Endodermal cell (in vitro differentiated cells): ENCODE measurements around the gene CGA. TPM values are rescaled to one million over a fixed set of nuclear protein-coding genes. Genes with fewer than 3 reads are reported as not detected.
A peak's percentile ranks its signal among the peaks of the same experiment; 100 is the strongest.

Experiments used
- DNase-seq: peaks from one replicate; pipeline ENCODE4 v3.0.0-alpha.2; 2017
- H3K27ac ChIP-seq: 2 replicates; pipeline ENCODE4 v1.5.1; 2013; ENCODE audit warnings: mild to moderate bottlenecking, low read depth, low read length, moderate library complexity
- H3K27me3 ChIP-seq: 2 replicates; pipeline ENCODE4 v1.6.1; 2013; ENCODE audit warnings: mild to moderate bottlenecking, low read length, moderate library complexity; ENCODE audit not compliant: insufficient read depth, control insufficient read depth, poor library complexity, severe bottlenecking
- H3K36me3 ChIP-seq: 2 replicates; pipeline ENCODE4 v1.7.0; 2013; ENCODE audit warnings: mild to moderate bottlenecking, low read length, moderate library complexity; ENCODE audit not compliant: control insufficient read depth, insufficient read depth
- H3K4me1 ChIP-seq: one replicate; pipeline ENCODE4 v1.7.0; 2013; ENCODE audit warnings: low read length; ENCODE audit not compliant: control insufficient read depth, insufficient read depth
- H3K4me3 ChIP-seq: 2 replicates; pipeline ENCODE4 v1.5.1; 2013; ENCODE audit warnings: mild to moderate bottlenecking, low read length, moderate library complexity
- H3K9ac ChIP-seq: 2 replicates; pipeline ENCODE4 v1.6.1; 2013; ENCODE audit warnings: mild to moderate bottlenecking, low read length, moderate library complexity; ENCODE audit not compliant: poor library complexity, severe bottlenecking; ENCODE audit errors: extremely low read depth
- H3K9me3 ChIP-seq: 2 replicates; pipeline ENCODE4 v1.6.1; 2013; ENCODE audit warnings: mild to moderate bottlenecking, low read length, moderate library complexity; ENCODE audit not compliant: control insufficient read depth
- H3K27ac Mint-ChIP-seq: 2 replicates; pipeline ENCODE4 v1.8.0; 2020; ENCODE audit warnings: mixed read lengths
- H3K27me3 Mint-ChIP-seq: 2 replicates; pipeline ENCODE4 v1.8.0; 2021; ENCODE audit warnings: mild to moderate bottlenecking, mixed read lengths; ENCODE audit not compliant: insufficient read depth
- H3K36me3 Mint-ChIP-seq: 2 replicates; pipeline ENCODE4 v1.8.0; 2020; ENCODE audit warnings: low read depth, mixed read lengths
- H3K4me1 Mint-ChIP-seq: 2 replicates; pipeline ENCODE4 v1.8.0; 2020; ENCODE audit warnings: mixed read lengths
- H3K4me3 Mint-ChIP-seq: 2 replicates; pipeline ENCODE4 v1.8.0; 2020; ENCODE audit warnings: mild to moderate bottlenecking, moderate library complexity, mixed read lengths
- H3K9me3 Mint-ChIP-seq: 2 replicates; pipeline ENCODE4 v1.8.0; 2020; ENCODE audit warnings: mild to moderate bottlenecking, mixed read lengths
- CTCF ChIP-seq: fragments of 200-600 bp; sonication (generic); conservative IDR thresholded peaks from 2 replicates; pipeline ENCODE4 v1.5.0; 2021; ENCODE audit warnings: antibody characterized with exemption, mild to moderate bottlenecking
- WGBS, 2 experiments: methylation state at CpG; one replicate each; pipeline versions ENCODE4 v1.1.5 to v1.1.7; 2013; ENCODE audit warnings: missing lambda C conversion rate in 2 of 2, mixed read lengths in 1 of 2; ENCODE audit not compliant: insufficient coverage in 1 of 2, insufficient read length in 1 of 2; 5-methylcytosine and 5-hydroxymethylcytosine counted together
- total RNA-seq, 2 donors: library from RNA; stranded (reverse); fragmentation: NEBNext Ultra II Directional in 1 of 2; extraction: Animal tissue kit (Norgen Biotek cat#: 25700) in 1 of 2; gene quantifications; 2 replicates in 1 of 2; 3 replicates in 1 of 2; pipeline ENCODE4 v1.2.1, GENCODE V29; 2021

The CGA gene
- total RNA-seq, 2 donors from 2014 or later: not detected

- Mint-ChIP-seq H3K27ac (peak overlapping the region; percentile 67), H3K4me1 (peaks cover 17% of the 10 kb centered on the region), H3K9me3 (no peaks in the 10 kb centered on the region), H3K36me3 (no peaks in the 10 kb centered on the region), H3K4me3 (no peak overlapping the region), H3K27me3 (peaks cover under 1% of the 10 kb centered on the region)
- Histone ChIP-seq H3K27ac (no peak overlapping the region), H3K4me3 (no peak overlapping the region), H3K4me1 (peaks cover 12% of the 10 kb centered on the region), H3K9ac (no peak overlapping the region), H3K9me3 (no peaks in the 10 kb centered on the region), H3K27me3 (no peaks in the 10 kb centered on the region), H3K36me3 (no peaks in the 10 kb centered on the region)
- DNase-seq: no peak
- no peak for TF ChIP-seq CTCF
- WGBS, 2 experiments: 89 to 93% methylated on average over 4 of the region's 4 CpGs
Measured at GRCh38 chr6:87074101-87074621, 20.7 kb downstream of the CGA start.

GRCh38 chr6:87071683-87072082 lies 23.2 kb downstream of the CGA start:
- 90 to 91% methylated on average over 2 to 3 of the region's 3 CpGs for WGBS, 2 experiments
- Mint-ChIP-seq H3K9me3 (no peaks in the 10 kb centered on the region), H3K27me3 (no peaks in the 10 kb centered on the region), H3K4me3 (no peak overlapping the region), H3K27ac (no peak overlapping the region), H3K36me3 (no peaks in the 10 kb centered on the region), H3K4me1 (peaks cover 18% of the 10 kb centered on the region)
- no peak overlapping the region for H3K27ac ChIP-seq
- TF ChIP-seq CTCF: no peak
- no peaks in the 10 kb centered on the region for H3K36me3 ChIP-seq
- no peaks in the 10 kb centered on the region for H3K9me3 ChIP-seq
- no peak for DNase-seq
- H3K4me3 ChIP-seq: no peak overlapping the region
- no peak overlapping the region for H3K9ac ChIP-seq
- no peaks in the 10 kb centered on the region for H3K27me3 ChIP-seq
- H3K4me1 ChIP-seq: peaks cover 12% of the 10 kb centered on the region

- Histone ChIP-seq H3K27ac (no peak overlapping the region), H3K9ac (no peak overlapping the region), H3K4me1 (peaks cover 12% of the 10 kb centered on the region), H3K27me3 (no peaks in the 10 kb centered on the region), H3K36me3 (no peaks in the 10 kb centered on the region), H3K9me3 (no peaks in the 10 kb centered on the region), H3K4me3 (no peak overlapping the region)
- DNase-seq: no peak
- H3K36me3 Mint-ChIP-seq: no peaks in the 10 kb centered on the region
- H3K9me3 Mint-ChIP-seq: no peaks in the 10 kb centered on the region
- no peak for TF ChIP-seq CTCF
- H3K4me1 Mint-ChIP-seq: peaks cover 22% of the 10 kb centered on the region
- no peak overlapping the region for H3K27ac Mint-ChIP-seq
- no peaks in the 10 kb centered on the region for H3K27me3 Mint-ChIP-seq
- WGBS, 2 experiments: 88% methylated on average over 2 of the region's 2 CpGs; no CpG with 5 or more reads in 1 of the 2 experiments
- no peak overlapping the region for H3K4me3 Mint-ChIP-seq
Measured at GRCh38 chr6:87070741-87071140, 24.2 kb downstream of the CGA start.
